ENCODE data around the gene SFT2D2.

DNA sequence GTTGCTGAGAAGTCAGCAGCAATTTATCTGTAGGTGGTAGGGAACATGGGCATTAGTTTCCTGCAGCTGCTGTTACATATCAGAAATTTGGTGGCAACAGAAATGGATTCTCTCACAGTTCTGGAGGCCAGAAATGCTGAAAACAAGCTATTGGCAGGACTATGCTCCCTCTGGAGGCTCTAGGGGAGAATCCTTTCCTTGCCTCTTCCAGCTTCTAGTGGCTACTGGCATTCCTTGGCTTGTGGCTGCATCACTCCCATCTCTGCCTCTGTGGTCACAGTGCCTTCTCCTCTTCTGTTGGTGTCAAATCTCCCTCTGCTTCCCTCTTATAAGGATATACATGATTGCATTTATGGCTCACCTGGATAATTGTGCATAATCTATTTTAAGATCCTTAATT lies 2.5 kb upstream of the SFT2D2 start:
- no peak for TF ChIP-seq EZH2 (IDR thresholded peaks at IDR 0.05)
- TF ChIP-seq, protein P1, sequence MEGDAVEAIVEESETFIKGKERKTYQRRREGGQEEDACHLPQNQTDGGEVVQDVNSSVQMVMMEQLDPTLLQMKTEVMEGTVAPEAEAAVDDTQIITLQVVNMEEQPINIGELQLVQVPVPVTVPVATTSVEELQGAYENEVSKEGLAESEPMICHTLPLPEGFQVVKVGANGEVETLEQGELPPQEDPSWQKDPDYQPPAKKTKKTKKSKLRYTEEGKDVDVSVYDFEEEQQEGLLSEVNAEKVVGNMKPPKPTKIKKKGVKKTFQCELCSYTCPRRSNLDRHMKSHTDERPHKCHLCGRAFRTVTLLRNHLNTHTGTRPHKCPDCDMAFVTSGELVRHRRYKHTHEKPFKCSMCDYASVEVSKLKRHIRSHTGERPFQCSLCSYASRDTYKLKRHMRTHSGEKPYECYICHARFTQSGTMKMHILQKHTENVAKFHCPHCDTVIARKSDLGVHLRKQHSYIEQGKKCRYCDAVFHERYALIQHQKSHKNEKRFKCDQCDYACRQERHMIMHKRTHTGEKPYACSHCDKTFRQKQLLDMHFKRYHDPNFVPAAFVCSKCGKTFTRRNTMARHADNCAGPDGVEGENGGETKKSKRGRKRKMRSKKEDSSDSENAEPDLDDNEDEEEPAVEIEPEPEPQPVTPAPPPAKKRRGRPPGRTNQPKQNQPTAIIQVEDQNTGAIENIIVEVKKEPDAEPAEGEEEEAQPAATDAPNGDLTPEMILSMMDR (IDR thresholded peaks at IDR 0.05), result no peak
- TF ChIP-seq EZH2phosphoT487 (IDR thresholded peaks at IDR 0.05), result no peak

Data from neural progenitor cell (in vitro differentiated cells).